Keratinocyte (primary cell): ENCODE data around the gene CYP27B1. TPM values are rescaled to one million over a fixed set of nuclear protein-coding genes. Genes with fewer than 3 reads are reported as not detected.

Source experiments
- DNase-seq: peaks from one replicate; pipeline ENCODE4 v3.0.0-alpha.2; 2011; ENCODE audit warnings: low read depth, missing footprints, low spot score
- FAIRE-seq: peaks from 2 replicates; lab custom pipeline; 2011; peaks lifted over from hg19 to GRCh38; lab: Jason Lieb, UNC
- H2AFZ ChIP-seq: 2 replicates; pipeline ENCODE4 v1.6.0; 2012; ENCODE audit warnings: low read length, control low read depth, inconsistent platforms; ENCODE audit not compliant: control insufficient read depth
- H3K27ac ChIP-seq: 2 replicates; pipeline ENCODE4 v1.5.1; 2011; ENCODE audit warnings: low read length; ENCODE audit not compliant: control insufficient read depth, insufficient read depth
- H3K27me3 ChIP-seq: 3 replicates; pipeline ENCODE4 v1.6.0; 2011; ENCODE audit warnings: low read length; ENCODE audit not compliant: control insufficient read depth, insufficient read depth; ENCODE audit errors: extremely low read depth
- H3K36me3 ChIP-seq, 2 experiments: 2 replicates in 1 of 2; 3 replicates in 1 of 2; pipeline ENCODE4 v1.5.1; 2011; ENCODE audit warnings: low read length in 2 of 2, mild to moderate bottlenecking in 1 of 2; ENCODE audit not compliant: control insufficient read depth in 2 of 2, insufficient read depth in 2 of 2; ENCODE audit errors: extremely low read depth in 1 of 2
- H3K4me1 ChIP-seq: 3 replicates; pipeline ENCODE4 v1.5.1; 2011; ENCODE audit warnings: low read length; ENCODE audit not compliant: control insufficient read depth, insufficient read depth; ENCODE audit errors: extremely low read depth
- H3K4me2 ChIP-seq: 3 replicates; pipeline ENCODE4 v1.6.0; 2011; ENCODE audit warnings: low read depth, low read length; ENCODE audit not compliant: control insufficient read depth, insufficient read depth; ENCODE audit errors: extremely low read depth
- H3K4me3 ChIP-seq, 3 experiments: fragments of 200-600 bp in 1 of 3; sonication (generic) in 1 of 3; 2 replicates in 2 of 3; 3 replicates in 1 of 3; pipeline ENCODE4 v1.5.1; 2011 to 2016; ENCODE audit warnings: low read length in 3 of 3, mild to moderate bottlenecking in 3 of 3, control low read depth in 2 of 3, inconsistent platforms in 1 of 3, low read depth in 1 of 3, mixed read lengths in 1 of 3, mixed run types in 1 of 3, moderate library complexity in 1 of 3; ENCODE audit not compliant: control insufficient read depth in 2 of 3, insufficient read depth in 2 of 3; ENCODE audit errors: extremely low read depth in 1 of 3
- H3K79me2 ChIP-seq: 2 replicates; pipeline ENCODE4 v1.6.0; 2012; ENCODE audit warnings: low read length; ENCODE audit not compliant: control insufficient read depth, insufficient read depth
- H3K9ac ChIP-seq: 3 replicates; pipeline ENCODE4 v1.6.0; 2011; ENCODE audit warnings: low read length; ENCODE audit not compliant: control insufficient read depth, insufficient read depth; ENCODE audit errors: extremely low read depth
- H3K9me1 ChIP-seq: 3 replicates; pipeline ENCODE4 v1.6.0; 2011; ENCODE audit warnings: low read length; ENCODE audit not compliant: control insufficient read depth, insufficient read depth; ENCODE audit errors: extremely low read depth
- H3K9me3 ChIP-seq: 2 replicates; pipeline ENCODE4 v1.5.1; 2012; ENCODE audit warnings: low read depth, low read length; ENCODE audit not compliant: control insufficient read depth
- H4K20me1 ChIP-seq: 3 replicates; pipeline ENCODE4 v1.6.0; 2011; ENCODE audit warnings: low read length; ENCODE audit not compliant: control insufficient read depth, insufficient read depth; ENCODE audit errors: extremely low read depth
- CTCF ChIP-seq, 3 experiments: IDR thresholded peaks in 1 of 3; conservative IDR thresholded peaks in 1 of 3; optimal IDR thresholded peaks in 1 of 3; 2 replicates in 2 of 3; 3 replicates in 1 of 3; pipeline versions ENCODE3 to v1.5.1; 2011; ENCODE audit warnings: low read length in 3 of 3, mild to moderate bottlenecking in 3 of 3, moderate library complexity in 2 of 3, control low read depth in 1 of 3, inconsistent platforms in 1 of 3; ENCODE audit not compliant: insufficient read depth in 2 of 3; ENCODE audit errors: extremely low read depth in 1 of 3
- EZH2 ChIP-seq: IDR thresholded peaks from one replicate; pipeline ENCODE4 v1.6.1; 2012; ENCODE audit warnings: inconsistent platforms, mild to moderate bottlenecking, low read length, moderate library complexity
- dilution Hi-C: fragments of 300-500 bp; cut with MboI; formaldehyde crosslinking; loops from one replicate; pipeline ENCODE4 v1.7.0; 2020; ENCODE audit warnings: low sequenced_read_pairs; ENCODE audit not compliant: extremely low pct_ligation_motif_present
- polyA plus RNA-seq, 5 experiments: library from polyadenylated mRNA; depleted of rRNA in 3 of 5; stranded (reverse) in 3 of 5; stranded (forward) in 1 of 5; unstranded in 1 of 5; fragments of >200 nt; gene quantifications; 1 replicate in 1 of 5; 2 replicates in 3 of 5; 3 replicates in 1 of 5; pipeline versions ENCODE4 v1.2.1 to v1.2.3, GENCODE V29; 2011 to 2012; ENCODE audit warnings: missing spikeins in 2 of 5, low read depth in 1 of 5, low replicate concordance in 1 of 5

CYP27B1 gene
- polyA plus RNA-seq, 1 donor (not counting 4 experiments of a cell fraction or from before 2014, with no cell fraction given), result 33.6 TPM

- H3K9ac ChIP-seq, result no peak overlapping the region
- FAIRE-seq (no peak), DNase-seq (no peak)
- H4K20me1 ChIP-seq, result no peaks in the 10 kb centered on the region
- H2AFZ ChIP-seq, result no peak overlapping the region
- H3K9me3 ChIP-seq, result no peaks in the 10 kb centered on the region
- no peaks in the 10 kb centered on the region for H3K27me3 ChIP-seq
- no peak overlapping the region for H3K27ac ChIP-seq
- H3K4me1 ChIP-seq, result peaks cover 9% of the 10 kb centered on the region
- no peaks in the 10 kb centered on the region for H3K79me2 ChIP-seq
- TF ChIP-seq CTCF (optimal IDR thresholded peaks at IDR 0.05 in 1 of 3, IDR thresholded peaks at IDR 0.05 in 1 of 3, conservative IDR thresholded peaks at IDR 0.05 in 1 of 3; ENCODE audit: extremely low read depth in 1 of 3, insufficient read depth in 2 of 3, low read length in 3 of 3), result no peak
- no peak for TF ChIP-seq EZH2
- no peaks in the 10 kb centered on the region for H3K9me1 ChIP-seq
- H3K4me3 ChIP-seq, result no peak overlapping the region
- no peak overlapping the region for H3K4me2 ChIP-seq
- dilution Hi-C loops, result no loop called here
- H3K36me3 ChIP-seq, result peaks cover 0 to 23% of the 10 kb centered on the region in 2 experiments
These were observed 44.3 kb upstream of the CYP27B1 start for GRCh38 chr12:57811028-57811755.

- Histone ChIP-seq H3K9ac (no peak overlapping the region), H3K79me2 (no peaks in the 10 kb centered on the region), H3K9me3 (no peaks in the 10 kb centered on the region), H3K4me2 (peak overlapping the region; percentile 36), H3K4me1 (peaks cover 9% of the 10 kb centered on the region), H4K20me1 (no peaks in the 10 kb centered on the region), H3K27me3 (no peaks in the 10 kb centered on the region), H2AFZ (no peak overlapping the region), H3K4me3 (no peak overlapping the region), H3K27ac (no peak overlapping the region), H3K9me1 (no peaks in the 10 kb centered on the region), H3K36me3 (peaks cover 0 to 24% of the 10 kb centered on the region in 2 experiments)
- TF ChIP-seq CTCF (optimal IDR thresholded peaks at IDR 0.05 in 1 of 3, IDR thresholded peaks at IDR 0.05 in 1 of 3, conservative IDR thresholded peaks at IDR 0.05 in 1 of 3; ENCODE audit: extremely low read depth in 1 of 3, insufficient read depth in 2 of 3, low read length in 3 of 3), result no peak
- TF ChIP-seq EZH2, result no peak
- dilution Hi-C loops, result no loop called here
- peak; percentile 97 for FAIRE-seq
- DNase-seq, result peak; percentile 64
These were observed 43.6 kb upstream of the CYP27B1 start for GRCh38 chr12:57810450-57810849.
